GM08714 (cell line): ENCODE results near the gene SMG6.
"Not testable (repeated sequence)": the region's sequence is repeated elsewhere in the genome, so short reads cannot be mapped to it uniquely, and the experiment has no call there.

Experiments
- H3K4me3 ChIP-seq: fragments of 200-500 bp; sonication (Bioruptor generic); 2 replicates; pipeline ENCODE4 v1.5.1; 2014; ENCODE audit warnings: mild to moderate bottlenecking, low read length, inconsistent platforms
- ZNF274 ChIP-seq: IDR thresholded peaks from 2 replicates; pipeline ENCODE4 v1.6.1; 2012; ENCODE audit warnings: mild to moderate bottlenecking, low read depth, low read length

SMG6 gene

DNA sequence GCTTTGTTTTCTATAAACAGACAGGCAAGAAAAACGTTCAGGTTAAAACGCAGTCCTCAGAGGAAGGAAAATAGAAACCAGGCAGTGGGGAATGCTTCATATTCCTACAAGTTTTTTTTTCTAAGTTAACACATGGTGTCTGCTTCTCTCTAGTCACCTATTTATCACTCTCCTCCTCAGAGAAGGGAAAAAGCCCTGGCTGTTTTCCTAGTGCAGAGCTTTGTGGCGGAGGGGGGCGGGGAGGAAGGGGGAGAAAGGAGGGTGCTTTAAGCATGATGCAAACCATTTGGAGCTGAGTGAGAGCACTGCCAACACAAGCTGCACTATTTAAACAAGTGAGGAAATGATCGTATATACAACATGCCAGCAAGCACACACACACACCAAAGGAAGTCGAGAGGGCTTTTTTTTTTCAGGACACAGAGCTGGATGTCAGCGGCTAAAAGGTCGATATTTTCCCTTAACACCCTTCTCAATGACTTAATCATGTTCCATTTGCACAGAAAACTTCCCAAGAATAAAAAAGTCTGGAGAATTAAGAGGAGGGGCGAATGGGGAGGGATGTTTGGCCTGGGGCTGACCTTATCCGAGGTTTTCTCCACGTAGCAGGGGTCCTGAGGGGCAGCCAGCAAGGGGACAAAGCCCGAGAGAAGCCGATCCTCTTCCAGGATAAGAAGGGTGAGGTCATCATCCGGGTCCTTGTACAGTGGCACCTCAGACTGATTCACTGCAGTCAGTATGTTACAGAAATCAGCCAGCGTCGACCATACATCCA lies 131.3 kb downstream of the SMG6 start:
- no peak for TF ChIP-seq ZNF274
- H3K4me3 ChIP-seq = no peak overlapping the region

DNA sequence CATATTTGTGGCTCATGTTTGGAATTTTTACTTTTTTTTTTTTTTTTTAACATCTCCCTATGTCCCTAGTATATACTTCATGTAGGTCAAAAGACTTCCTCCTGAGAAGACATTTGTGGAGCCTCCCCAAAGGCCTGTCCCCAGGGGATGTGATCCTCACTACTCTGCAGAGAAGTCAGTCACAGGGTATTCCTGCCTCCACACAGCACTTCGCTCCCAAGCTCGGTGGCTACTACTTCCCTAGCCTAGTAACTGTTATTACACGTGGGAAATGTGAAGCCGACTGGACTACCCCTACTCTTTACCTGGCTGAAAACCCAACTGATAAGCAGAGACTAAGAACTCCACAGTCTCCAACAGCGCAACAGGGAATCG lies 131.9 kb downstream of the SMG6 start:
- no peak for TF ChIP-seq ZNF274
- H3K4me3 ChIP-seq = no peak overlapping the region

- H3K4me3 ChIP-seq = no peak overlapping the region
- no peak for TF ChIP-seq ZNF274
Measured at GRCh38 chr17:2170023-2170422, 133.6 kb downstream of the SMG6 start.

- H3K4me3 ChIP-seq = not testable (repeated sequence)
Measured at GRCh38 chr17:2165723-2166122, 137.9 kb downstream of the SMG6 start.

GRCh38 chr17:2158396-2158780 lies 145.2 kb downstream of the SMG6 start:
- no peak for TF ChIP-seq ZNF274
- H3K4me3 ChIP-seq = no peak overlapping the region

DNA sequence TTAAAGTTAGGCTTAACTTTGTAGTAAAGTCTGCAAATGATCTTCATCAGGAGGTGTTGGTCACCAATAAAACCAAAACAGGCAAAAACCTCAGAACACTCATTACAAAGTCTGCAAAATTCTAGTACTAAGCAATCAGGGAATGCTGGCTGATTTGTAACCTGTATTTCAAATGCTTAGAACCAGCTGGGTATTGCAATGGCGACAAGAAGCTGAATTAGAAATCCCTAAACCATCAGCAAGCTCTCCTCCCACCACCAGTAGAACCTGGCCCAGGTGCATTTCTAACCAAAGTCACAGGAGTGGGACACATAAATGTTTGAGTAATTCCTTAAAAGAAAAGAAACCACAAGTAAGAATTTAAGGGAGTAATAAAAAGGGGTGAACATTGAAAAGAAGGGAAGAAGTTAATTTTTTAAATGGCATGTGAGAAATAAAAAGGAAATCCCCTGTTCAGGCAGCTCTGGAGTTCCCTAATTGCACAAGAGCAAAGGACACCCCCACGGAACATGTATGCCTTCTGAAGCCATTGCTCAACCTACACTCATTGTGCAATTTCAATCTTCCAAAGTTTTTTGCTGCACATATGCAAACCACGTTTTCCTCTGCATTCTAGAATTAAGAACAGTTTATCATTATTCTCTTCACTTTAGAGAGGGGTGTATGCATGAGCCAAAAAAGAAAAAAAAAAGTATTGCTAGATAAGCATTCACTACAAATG lies 145.8 kb downstream of the SMG6 start:
- no peak for TF ChIP-seq ZNF274
- H3K4me3 ChIP-seq = no peak overlapping the region

GRCh38 chr17:2157081-2157480 lies 146.5 kb downstream of the SMG6 start:
- H3K4me3 ChIP-seq = no peak overlapping the region
- TF ChIP-seq ZNF274 = no peak

DNA sequence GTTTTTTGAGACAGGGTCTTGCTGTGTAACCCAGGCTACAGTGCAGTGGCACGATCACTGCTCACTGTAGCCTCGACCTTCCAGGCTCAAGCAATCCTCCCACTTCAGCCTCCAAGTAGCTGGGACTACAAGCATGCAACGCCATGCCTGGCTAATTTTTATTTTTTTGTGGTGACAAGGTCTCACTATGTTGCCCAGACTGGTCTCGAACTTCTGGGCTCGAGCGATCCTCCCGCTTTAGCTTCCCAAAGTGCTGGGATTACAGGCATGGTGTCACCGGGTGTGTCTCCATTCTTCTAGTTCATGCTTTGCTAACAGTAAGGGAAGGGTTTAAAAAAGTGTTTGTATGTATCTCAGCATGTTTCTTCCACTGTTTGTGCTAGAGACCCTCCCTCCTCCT lies 146.9 kb downstream of the SMG6 start:
- H3K4me3 ChIP-seq = no peak overlapping the region
- no peak for TF ChIP-seq ZNF274

- H3K4me3 ChIP-seq = no peak overlapping the region
- TF ChIP-seq ZNF274 = no peak
Measured at GRCh38 chr17:2155573-2155972, 148.0 kb downstream of the SMG6 start.

DNA sequence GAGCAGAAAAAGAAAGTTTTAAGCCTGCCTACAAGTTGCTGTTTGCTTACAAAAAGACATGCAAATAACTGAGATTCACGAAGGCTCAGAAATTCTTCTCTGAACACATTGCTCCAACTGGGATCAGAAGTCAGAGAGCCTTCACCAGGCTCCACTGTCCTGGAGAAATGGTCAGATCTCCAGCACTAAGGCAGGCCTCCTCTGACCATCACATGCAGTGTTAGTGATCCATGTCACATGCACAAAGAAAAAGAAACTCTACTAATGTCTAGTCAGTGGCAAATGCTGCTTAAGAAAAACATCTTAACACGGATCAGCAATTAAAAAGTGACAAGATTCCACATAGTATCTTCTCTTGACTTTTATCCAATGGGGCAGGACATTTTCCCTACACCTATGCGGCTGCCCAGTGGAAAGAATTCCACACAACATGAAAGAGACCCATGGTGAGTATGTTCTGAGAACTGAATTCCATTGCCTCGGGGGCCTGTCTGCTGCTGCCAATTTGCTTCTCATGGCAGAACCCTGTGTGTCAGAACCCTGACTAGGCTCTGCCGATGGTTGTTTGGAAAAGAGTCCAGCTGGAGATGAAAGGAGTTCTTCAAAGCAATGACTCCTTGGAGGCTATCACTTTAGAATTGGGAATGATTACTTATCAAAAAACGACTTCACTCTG lies 152.1 kb downstream of the SMG6 start:
- H3K4me3 ChIP-seq = no peak overlapping the region
- no peak for TF ChIP-seq ZNF274

GRCh38 chr17:2150806-2151205 lies 152.8 kb downstream of the SMG6 start:
- no peak for TF ChIP-seq ZNF274
- H3K4me3 ChIP-seq = no peak overlapping the region

GRCh38 chr17:2149934-2150333 lies 153.7 kb downstream of the SMG6 start:
- TF ChIP-seq ZNF274 = no peak
- H3K4me3 ChIP-seq = no peak overlapping the region

- TF ChIP-seq ZNF274 = no peak
Measured at GRCh38 chr17:2146132-2146871, 157.3 kb downstream of the SMG6 start.

GRCh38 chr17:2144701-2145100 lies 158.9 kb downstream of the SMG6 start:
- no peak overlapping the region for H3K4me3 ChIP-seq
- TF ChIP-seq ZNF274 = no peak

More at GRCh38 chr17:2146132-2146871, 157.3 kb downstream of the SMG6 start:
- H3K4me3 ChIP-seq = no peak overlapping the region
